GM23338 (cell line): ENCODE results near the gene KPNA2.

Source experiments
- CREB1 ChIP-seq: fragments of 250-450 bp; sonication (Bioruptor Pico); IDR thresholded peaks from 2 replicates; pipeline ENCODE4 v1.5.0; 2020; ENCODE audit warnings: low read depth, mild to moderate bottlenecking, moderate library complexity
- EZH2 ChIP-seq: fragments of 200-600 bp; sonication (generic); IDR thresholded peaks from one replicate; pipeline ENCODE4 v1.8.0; 2017; ENCODE audit warnings: antibody characterized with exemption, mild to moderate bottlenecking, low read depth; ENCODE audit not compliant: unreplicated experiment
- EZH2phosphoT487 ChIP-seq: fragments of 200-600 bp; sonication (generic); IDR thresholded peaks from one replicate; pipeline ENCODE4 v1.8.1; 2018; ENCODE audit warnings: antibody characterized with exemption; ENCODE audit not compliant: unreplicated experiment
- JUNB ChIP-seq: IDR thresholded peaks from one replicate; pipeline ENCODE4 v1.6.1; 2016; ENCODE audit warnings: antibody characterized with exemption; ENCODE audit not compliant: unreplicated experiment
- NANOG ChIP-seq: IDR thresholded peaks from 2 replicates; pipeline ENCODE4 v1.6.1; 2016; ENCODE audit warnings: antibody characterized with exemption, borderline replicate concordance
- POLR2AphosphoS5 ChIP-seq: IDR thresholded peaks from 2 replicates; pipeline ENCODE4 v1.6.1; 2016; ENCODE audit warnings: antibody characterized with exemption, low read depth
- STAT1 ChIP-seq: IDR thresholded peaks from one replicate; pipeline ENCODE4 v1.6.1; 2016; ENCODE audit warnings: antibody characterized with exemption; ENCODE audit not compliant: unreplicated experiment
- ZNF114 ChIP-seq: fragments of 250-450 bp; sonication (Bioruptor Pico); IDR thresholded peaks from 2 replicates; pipeline ENCODE4 v1.5.0; 2020; ENCODE audit warnings: mild to moderate bottlenecking, moderate library complexity
- ZNF331 ChIP-seq: fragments of 250-450 bp; sonication (Bioruptor Pico); IDR thresholded peaks from 2 replicates; pipeline ENCODE4 v1.5.0; 2020; ENCODE audit warnings: low read depth, mild to moderate bottlenecking, moderate library complexity
- TF ChIP-seq, protein P1 (sequence below), 2 experiments: fragments of 200-600 bp in 1 of 2; sonication (generic) in 1 of 2; conservative IDR thresholded peaks; 2 replicates each; pipeline versions ENCODE4 v1.5.1 to v1.6.1; 2016 to 2017; ENCODE audit warnings: antibody characterized with exemption in 2 of 2, low read depth in 2 of 2, mild to moderate bottlenecking in 2 of 2, moderate library complexity in 1 of 2
- TF ChIP-seq, protein P2 (sequence below): IDR thresholded peaks from 2 replicates; pipeline ENCODE4 v1.6.1; 2016; ENCODE audit warnings: antibody characterized with exemption
- TF ChIP-seq, protein P3 (sequence below): IDR thresholded peaks from one replicate; pipeline ENCODE4 v1.6.1; 2018; ENCODE audit warnings: antibody characterized with exemption; ENCODE audit not compliant: unreplicated experiment
- TF ChIP-seq, protein P4 (sequence below): fragments of 250-450 bp; sonication (Bioruptor Pico); IDR thresholded peaks from 2 replicates; pipeline ENCODE4 v1.5.0; 2020; ENCODE audit warnings: mild to moderate bottlenecking, moderate library complexity

DNA sequence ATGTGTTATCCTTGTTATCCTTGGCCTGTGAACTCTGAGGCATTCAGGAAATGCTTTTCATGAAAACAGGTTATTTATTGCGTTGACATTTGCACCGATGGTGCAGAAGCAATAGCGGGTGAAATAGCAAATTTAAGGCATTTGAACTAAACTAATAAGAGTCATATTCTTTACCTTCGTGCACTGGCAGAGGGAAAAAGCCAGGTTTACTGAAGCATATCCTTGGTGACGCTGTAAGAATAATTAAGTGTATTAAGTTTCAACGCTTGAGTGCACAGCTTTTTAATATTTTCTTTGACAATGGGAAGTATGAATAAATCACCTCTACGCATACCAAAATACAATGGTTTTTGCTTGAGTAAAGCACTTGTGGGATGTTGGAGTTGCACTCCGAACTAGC, 13.6 kb upstream of the KPNA2 start:
- TF ChIP-seq EZH2 = no peak
- TF ChIP-seq, protein P1, sequence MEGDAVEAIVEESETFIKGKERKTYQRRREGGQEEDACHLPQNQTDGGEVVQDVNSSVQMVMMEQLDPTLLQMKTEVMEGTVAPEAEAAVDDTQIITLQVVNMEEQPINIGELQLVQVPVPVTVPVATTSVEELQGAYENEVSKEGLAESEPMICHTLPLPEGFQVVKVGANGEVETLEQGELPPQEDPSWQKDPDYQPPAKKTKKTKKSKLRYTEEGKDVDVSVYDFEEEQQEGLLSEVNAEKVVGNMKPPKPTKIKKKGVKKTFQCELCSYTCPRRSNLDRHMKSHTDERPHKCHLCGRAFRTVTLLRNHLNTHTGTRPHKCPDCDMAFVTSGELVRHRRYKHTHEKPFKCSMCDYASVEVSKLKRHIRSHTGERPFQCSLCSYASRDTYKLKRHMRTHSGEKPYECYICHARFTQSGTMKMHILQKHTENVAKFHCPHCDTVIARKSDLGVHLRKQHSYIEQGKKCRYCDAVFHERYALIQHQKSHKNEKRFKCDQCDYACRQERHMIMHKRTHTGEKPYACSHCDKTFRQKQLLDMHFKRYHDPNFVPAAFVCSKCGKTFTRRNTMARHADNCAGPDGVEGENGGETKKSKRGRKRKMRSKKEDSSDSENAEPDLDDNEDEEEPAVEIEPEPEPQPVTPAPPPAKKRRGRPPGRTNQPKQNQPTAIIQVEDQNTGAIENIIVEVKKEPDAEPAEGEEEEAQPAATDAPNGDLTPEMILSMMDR (conservative IDR thresholded peaks at IDR 0.05; ENCODE audit: low read depth in 2 of 2) = no peak
- no peak for TF ChIP-seq POLR2AphosphoS5
- TF ChIP-seq, protein P2, sequence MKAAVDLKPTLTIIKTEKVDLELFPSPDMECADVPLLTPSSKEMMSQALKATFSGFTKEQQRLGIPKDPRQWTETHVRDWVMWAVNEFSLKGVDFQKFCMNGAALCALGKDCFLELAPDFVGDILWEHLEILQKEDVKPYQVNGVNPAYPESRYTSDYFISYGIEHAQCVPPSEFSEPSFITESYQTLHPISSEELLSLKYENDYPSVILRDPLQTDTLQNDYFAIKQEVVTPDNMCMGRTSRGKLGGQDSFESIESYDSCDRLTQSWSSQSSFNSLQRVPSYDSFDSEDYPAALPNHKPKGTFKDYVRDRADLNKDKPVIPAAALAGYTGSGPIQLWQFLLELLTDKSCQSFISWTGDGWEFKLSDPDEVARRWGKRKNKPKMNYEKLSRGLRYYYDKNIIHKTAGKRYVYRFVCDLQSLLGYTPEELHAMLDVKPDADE = no peak
- no peak for TF ChIP-seq CREB1 (CRISPR knock-in tag)
- TF ChIP-seq, protein P3, sequence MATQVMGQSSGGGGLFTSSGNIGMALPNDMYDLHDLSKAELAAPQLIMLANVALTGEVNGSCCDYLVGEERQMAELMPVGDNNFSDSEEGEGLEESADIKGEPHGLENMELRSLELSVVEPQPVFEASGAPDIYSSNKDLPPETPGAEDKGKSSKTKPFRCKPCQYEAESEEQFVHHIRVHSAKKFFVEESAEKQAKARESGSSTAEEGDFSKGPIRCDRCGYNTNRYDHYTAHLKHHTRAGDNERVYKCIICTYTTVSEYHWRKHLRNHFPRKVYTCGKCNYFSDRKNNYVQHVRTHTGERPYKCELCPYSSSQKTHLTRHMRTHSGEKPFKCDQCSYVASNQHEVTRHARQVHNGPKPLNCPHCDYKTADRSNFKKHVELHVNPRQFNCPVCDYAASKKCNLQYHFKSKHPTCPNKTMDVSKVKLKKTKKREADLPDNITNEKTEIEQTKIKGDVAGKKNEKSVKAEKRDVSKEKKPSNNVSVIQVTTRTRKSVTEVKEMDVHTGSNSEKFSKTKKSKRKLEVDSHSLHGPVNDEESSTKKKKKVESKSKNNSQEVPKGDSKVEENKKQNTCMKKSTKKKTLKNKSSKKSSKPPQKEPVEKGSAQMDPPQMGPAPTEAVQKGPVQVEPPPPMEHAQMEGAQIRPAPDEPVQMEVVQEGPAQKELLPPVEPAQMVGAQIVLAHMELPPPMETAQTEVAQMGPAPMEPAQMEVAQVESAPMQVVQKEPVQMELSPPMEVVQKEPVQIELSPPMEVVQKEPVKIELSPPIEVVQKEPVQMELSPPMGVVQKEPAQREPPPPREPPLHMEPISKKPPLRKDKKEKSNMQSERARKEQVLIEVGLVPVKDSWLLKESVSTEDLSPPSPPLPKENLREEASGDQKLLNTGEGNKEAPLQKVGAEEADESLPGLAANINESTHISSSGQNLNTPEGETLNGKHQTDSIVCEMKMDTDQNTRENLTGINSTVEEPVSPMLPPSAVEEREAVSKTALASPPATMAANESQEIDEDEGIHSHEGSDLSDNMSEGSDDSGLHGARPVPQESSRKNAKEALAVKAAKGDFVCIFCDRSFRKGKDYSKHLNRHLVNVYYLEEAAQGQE = no peak
- no peak for TF ChIP-seq EZH2phosphoT487
- no peak for TF ChIP-seq JUNB
- TF ChIP-seq ZNF331 (CRISPR knock-in tag) = no peak
- TF ChIP-seq ZNF114 (CRISPR knock-in tag) = no peak
- no peak for TF ChIP-seq NANOG
- TF ChIP-seq STAT1 = no peak
- TF ChIP-seq, protein P4, sequence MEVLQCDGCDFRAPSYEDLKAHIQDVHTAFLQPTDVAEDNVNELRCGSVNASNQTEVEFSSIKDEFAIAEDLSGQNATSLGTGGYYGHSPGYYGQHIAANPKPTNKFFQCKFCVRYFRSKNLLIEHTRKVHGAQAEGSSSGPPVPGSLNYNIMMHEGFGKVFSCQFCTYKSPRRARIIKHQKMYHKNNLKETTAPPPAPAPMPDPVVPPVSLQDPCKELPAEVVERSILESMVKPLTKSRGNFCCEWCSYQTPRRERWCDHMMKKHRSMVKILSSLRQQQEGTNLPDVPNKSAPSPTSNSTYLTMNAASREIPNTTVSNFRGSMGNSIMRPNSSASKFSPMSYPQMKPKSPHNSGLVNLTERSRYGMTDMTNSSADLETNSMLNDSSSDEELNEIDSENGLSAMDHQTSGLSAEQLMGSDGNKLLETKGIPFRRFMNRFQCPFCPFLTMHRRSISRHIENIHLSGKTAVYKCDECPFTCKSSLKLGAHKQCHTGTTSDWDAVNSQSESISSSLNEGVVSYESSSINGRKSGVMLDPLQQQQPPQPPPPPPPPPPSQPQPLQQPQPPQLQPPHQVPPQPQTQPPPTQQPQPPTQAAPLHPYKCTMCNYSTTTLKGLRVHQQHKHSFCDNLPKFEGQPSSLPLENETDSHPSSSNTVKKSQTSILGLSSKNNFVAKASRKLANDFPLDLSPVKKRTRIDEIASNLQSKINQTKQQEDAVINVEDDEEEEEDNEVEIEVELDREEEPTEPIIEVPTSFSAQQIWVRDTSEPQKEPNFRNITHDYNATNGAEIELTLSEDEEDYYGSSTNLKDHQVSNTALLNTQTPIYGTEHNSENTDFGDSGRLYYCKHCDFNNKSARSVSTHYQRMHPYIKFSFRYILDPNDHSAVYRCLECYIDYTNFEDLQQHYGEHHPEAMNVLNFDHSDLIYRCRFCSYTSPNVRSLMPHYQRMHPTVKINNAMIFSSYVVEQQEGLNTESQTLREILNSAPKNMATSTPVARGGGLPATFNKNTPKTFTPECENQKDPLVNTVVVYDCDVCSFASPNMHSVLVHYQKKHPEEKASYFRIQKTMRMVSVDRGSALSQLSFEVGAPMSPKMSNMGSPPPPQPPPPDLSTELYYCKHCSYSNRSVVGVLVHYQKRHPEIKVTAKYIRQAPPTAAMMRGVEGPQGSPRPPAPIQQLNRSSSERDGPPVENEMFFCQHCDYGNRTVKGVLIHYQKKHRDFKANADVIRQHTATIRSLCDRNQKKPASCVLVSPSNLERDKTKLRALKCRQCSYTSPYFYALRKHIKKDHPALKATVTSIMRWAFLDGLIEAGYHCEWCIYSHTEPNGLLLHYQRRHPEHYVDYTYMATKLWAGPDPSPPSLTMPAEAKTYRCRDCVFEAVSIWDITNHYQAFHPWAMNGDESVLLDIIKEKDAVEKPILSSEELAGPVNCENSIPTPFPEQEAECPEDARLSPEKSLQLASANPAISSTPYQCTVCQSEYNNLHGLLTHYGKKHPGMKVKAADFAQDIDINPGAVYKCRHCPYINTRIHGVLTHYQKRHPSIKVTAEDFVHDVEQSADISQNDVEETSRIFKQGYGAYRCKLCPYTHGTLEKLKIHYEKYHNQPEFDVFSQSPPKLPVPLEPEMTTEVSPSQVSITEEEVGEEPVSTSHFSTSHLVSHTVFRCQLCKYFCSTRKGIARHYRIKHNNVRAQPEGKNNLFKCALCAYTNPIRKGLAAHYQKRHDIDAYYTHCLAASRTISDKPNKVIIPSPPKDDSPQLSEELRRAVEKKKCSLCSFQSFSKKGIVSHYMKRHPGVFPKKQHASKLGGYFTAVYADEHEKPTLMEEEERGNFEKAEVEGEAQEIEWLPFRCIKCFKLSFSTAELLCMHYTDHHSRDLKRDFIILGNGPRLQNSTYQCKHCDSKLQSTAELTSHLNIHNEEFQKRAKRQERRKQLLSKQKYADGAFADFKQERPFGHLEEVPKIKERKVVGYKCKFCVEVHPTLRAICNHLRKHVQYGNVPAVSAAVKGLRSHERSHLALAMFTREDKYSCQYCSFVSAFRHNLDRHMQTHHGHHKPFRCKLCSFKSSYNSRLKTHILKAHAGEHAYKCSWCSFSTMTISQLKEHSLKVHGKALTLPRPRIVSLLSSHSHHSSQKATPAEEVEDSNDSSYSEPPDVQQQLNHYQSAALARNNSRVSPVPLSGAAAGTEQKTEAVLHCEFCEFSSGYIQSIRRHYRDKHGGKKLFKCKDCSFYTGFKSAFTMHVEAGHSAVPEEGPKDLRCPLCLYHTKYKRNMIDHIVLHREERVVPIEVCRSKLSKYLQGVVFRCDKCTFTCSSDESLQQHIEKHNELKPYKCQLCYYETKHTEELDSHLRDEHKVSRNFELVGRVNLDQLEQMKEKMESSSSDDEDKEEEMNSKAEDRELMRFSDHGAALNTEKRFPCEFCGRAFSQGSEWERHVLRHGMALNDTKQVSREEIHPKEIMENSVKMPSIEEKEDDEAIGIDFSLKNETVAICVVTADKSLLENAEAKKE (CRISPR knock-in tag) = no peak
